SK-N-MC (cell line): Measurements from ENCODE around the gene DDX56.

Experiments used
- EZH2 ChIP-seq: fragments of 200-600 bp; sonication (generic); IDR thresholded peaks from one replicate; pipeline ENCODE4 v1.6.1; 2017; ENCODE audit warnings: antibody characterized with exemption
- FOXP2 ChIP-seq: optimal IDR thresholded peaks from 2 replicates; pipeline ENCODE3; 2011; ENCODE audit warnings: mild to moderate bottlenecking, moderate library complexity; ENCODE audit not compliant: insufficient read depth; ENCODE audit errors: extremely low read length, control extremely low read depth
- POLR2AphosphoS5 ChIP-seq: IDR thresholded peaks from 2 replicates; pipeline ENCODE4 v1.6.1; 2012; ENCODE audit warnings: mild to moderate bottlenecking, low read depth, low read length, borderline replicate concordance

DNA sequence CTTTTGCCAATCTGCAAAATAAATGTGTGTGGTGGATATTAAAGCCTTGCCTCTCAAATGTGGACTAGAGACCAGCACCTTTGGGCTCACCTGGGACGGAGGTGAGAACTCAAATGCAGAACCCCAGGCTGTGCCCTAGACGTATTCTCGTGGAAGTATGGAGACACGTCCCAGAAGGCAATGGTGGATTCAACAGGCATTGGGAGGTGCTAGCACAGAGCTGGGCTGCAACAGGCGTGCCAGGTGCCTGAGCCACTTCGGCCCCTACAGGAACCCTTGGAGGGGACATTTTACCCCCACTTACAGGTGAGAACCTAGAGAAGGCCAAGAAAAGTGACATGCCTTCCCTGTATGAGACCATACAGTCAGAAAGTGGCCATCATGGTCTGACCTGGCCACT is 12.2 kb downstream of the DDX56 start:
- TF ChIP-seq POLR2AphosphoS5 (no peak), EZH2 (no peak), FOXP2 (no peak)
